K562 (cell line): ENCODE measurements around the gene PRKCE.

Experiments used
- CBX3 ChIP-seq, 2 experiments: IDR thresholded peaks; 1 replicate in 1 of 2; 2 replicates in 1 of 2; pipeline ENCODE4 v1.6.1; 2012; ENCODE audit warnings: inconsistent platforms in 2 of 2, low read length in 2 of 2, borderline replicate concordance in 1 of 2, control low read depth in 1 of 2
- HNRNPH1 ChIP-seq: fragments of 200-400 bp; formaldehyde crosslinking; optimal IDR thresholded peaks from 2 replicates; pipeline ENCODE3; 2017; ENCODE audit warnings: low read depth, mild to moderate bottlenecking, low read length, moderate library complexity
- YY1 ChIP-seq, 3 experiments: IDR thresholded peaks; 2 replicates each; pipeline ENCODE4 v1.6.1; 2011; ENCODE audit warnings: low read length in 2 of 3, mild to moderate bottlenecking in 2 of 3, moderate library complexity in 2 of 3, borderline replicate concordance in 1 of 3, control low read depth in 1 of 3, low read depth in 1 of 3; ENCODE audit not compliant: insufficient read depth in 3 of 3, insufficient replicate concordance in 2 of 3, control insufficient read depth in 1 of 3, insufficient read length in 1 of 3; ENCODE audit errors: extremely low read depth in 1 of 3
- ZFP1 ChIP-seq: fragments of 450-650 bp; formaldehyde crosslinking; IDR thresholded peaks from 2 replicates; pipeline ENCODE4 v1.4.0; 2020; ENCODE audit warnings: mild to moderate bottlenecking, mixed read lengths
- ZNF274 ChIP-seq: IDR thresholded peaks from 2 replicates; pipeline ENCODE4 v1.6.1; 2011; ENCODE audit warnings: low read depth, mild to moderate bottlenecking, low read length, moderate library complexity, borderline replicate concordance
- TF ChIP-seq, protein P1 (sequence below): sonication (generic); formaldehyde crosslinking; IDR thresholded peaks from 2 replicates; pipeline ENCODE4 v1.9.0; 2022; ENCODE audit warnings: mild to moderate bottlenecking, missing genetic modification reagents

GRCh38 chr2:45715601-45716379 is 64.3 kb downstream of the PRKCE start:
- no peak for TF ChIP-seq HNRNPH1
- TF ChIP-seq, protein P1, sequence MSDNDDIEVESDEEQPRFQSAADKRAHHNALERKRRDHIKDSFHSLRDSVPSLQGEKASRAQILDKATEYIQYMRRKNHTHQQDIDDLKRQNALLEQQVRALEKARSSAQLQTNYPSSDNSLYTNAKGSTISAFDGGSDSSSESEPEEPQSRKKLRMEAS (CRISPR knock-in tag) = no peak
- TF ChIP-seq YY1 (IDR thresholded peaks at IDR 0.05; ENCODE audit: borderline replicate concordance in 1 of 3, control insufficient read depth in 1 of 3, extremely low read depth in 1 of 3, insufficient read depth in 3 of 3, insufficient read length in 1 of 3, insufficient replicate concordance in 2 of 3, low read depth in 1 of 3, low read length in 2 of 3) = no peak
- no peak for TF ChIP-seq ZFP1 (CRISPR knock-in tag)
- TF ChIP-seq CBX3 (IDR thresholded peaks at IDR 0.05; ENCODE audit: borderline replicate concordance in 1 of 2, low read length in 2 of 2) = no peak
- no peak for TF ChIP-seq ZNF274
